DND-41 (cell line): ENCODE results near the gene HFM1.

Experiments
- ATAC-seq: fragments of 200-7000 bp; cut with Tn5 transposase; 3 replicates; pipeline ENCODE4 v1.9.1; 2021; ENCODE audit warnings: low read depth; ENCODE audit not compliant: insufficient read depth
- DNase-seq: peaks from one replicate; pipeline ENCODE4 v3.0.0-alpha.2; 2020
- H2AFZ ChIP-seq: 2 replicates; pipeline ENCODE4 v1.6.0; 2012; ENCODE audit warnings: low read depth, low read length
- H3K27ac ChIP-seq: 2 replicates; pipeline ENCODE4 v1.5.1; 2012; ENCODE audit warnings: low read length, inconsistent platforms
- H3K27me3 ChIP-seq: fragments of 200-600 bp; sonication (generic); 2 replicates; pipeline ENCODE4 v1.6.0; 2012; ENCODE audit warnings: low read length, mild to moderate bottlenecking, inconsistent platforms; ENCODE audit not compliant: insufficient read depth, poor library complexity
- H3K36me3 ChIP-seq: 2 replicates; pipeline ENCODE4 v1.5.1; 2012; ENCODE audit warnings: low read length, inconsistent platforms; ENCODE audit not compliant: insufficient read depth
- H3K4me1 ChIP-seq: 2 replicates; pipeline ENCODE4 v1.5.1; 2012; ENCODE audit warnings: mild to moderate bottlenecking, low read length; ENCODE audit not compliant: insufficient read depth
- H3K4me2 ChIP-seq: 2 replicates; pipeline ENCODE4 v1.6.0; 2012; ENCODE audit warnings: mild to moderate bottlenecking, moderate library complexity, low read length, inconsistent platforms; ENCODE audit not compliant: insufficient read depth
- H3K4me3 ChIP-seq, 2 experiments: fragments of 200-600 bp in 1 of 2; shearing (Covaris generic) in 1 of 2; 2 replicates each; pipeline ENCODE4 v1.5.1; 2012 to 2016; ENCODE audit warnings: inconsistent platforms in 2 of 2, low read length in 2 of 2, mild to moderate bottlenecking in 2 of 2, low read depth in 1 of 2, moderate library complexity in 1 of 2
- H3K79me2 ChIP-seq: 2 replicates; pipeline ENCODE4 v1.6.0; 2012; ENCODE audit warnings: low read length, inconsistent platforms; ENCODE audit not compliant: insufficient read depth
- H3K9ac ChIP-seq: 2 replicates; pipeline ENCODE4 v1.6.0; 2012; ENCODE audit warnings: low read depth, mild to moderate bottlenecking, inconsistent platforms, low read length, moderate library complexity
- H3K9me3 ChIP-seq: 2 replicates; pipeline ENCODE4 v1.5.1; 2012; ENCODE audit warnings: low read length, moderate library complexity, mild to moderate bottlenecking, inconsistent platforms; ENCODE audit not compliant: insufficient read depth, severe bottlenecking
- H4K20me1 ChIP-seq: 2 replicates; pipeline ENCODE4 v1.6.0; 2012; ENCODE audit warnings: low read length; ENCODE audit not compliant: insufficient read depth
- CTCF ChIP-seq: IDR thresholded peaks from 2 replicates; pipeline ENCODE4 v1.5.1; 2012; ENCODE audit warnings: borderline replicate concordance, low read length, moderate library complexity, mild to moderate bottlenecking; ENCODE audit not compliant: poor library complexity, severe bottlenecking; ENCODE audit errors: extremely low read depth
- EZH2 ChIP-seq: IDR thresholded peaks from 3 replicates; pipeline ENCODE4 v1.6.1; 2012; ENCODE audit warnings: borderline replicate concordance, low read depth, mild to moderate bottlenecking, moderate library complexity, low read length, inconsistent platforms; ENCODE audit not compliant: severe bottlenecking

HFM1 gene

DNA sequence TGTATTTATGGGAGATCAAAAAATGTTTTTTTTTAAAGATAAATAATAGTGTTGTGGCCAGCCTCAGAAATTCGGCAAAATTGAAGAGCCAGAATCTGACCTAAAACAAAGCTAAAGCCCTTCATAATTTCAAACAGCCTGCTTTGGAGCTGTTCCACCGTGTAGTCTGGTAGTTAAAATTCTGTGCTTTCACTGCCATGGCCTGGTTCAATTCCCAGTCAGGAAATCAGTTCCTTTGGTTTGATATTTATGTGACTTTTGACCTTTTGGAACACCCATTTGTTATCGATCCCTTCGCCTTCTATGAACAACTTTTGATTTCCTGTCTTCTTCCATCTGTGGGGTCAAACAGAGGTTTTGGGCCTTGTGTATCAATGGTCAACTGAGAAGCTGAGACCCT lies 179.8 kb downstream of the HFM1 start:
- Histone ChIP-seq H3K9ac (no peak overlapping the region), H3K79me2 (no peaks in the 10 kb centered on the region), H3K9me3 (no peaks in the 10 kb centered on the region), H3K4me1 (no peaks in the 10 kb centered on the region), H3K4me2 (no peak overlapping the region), H2AFZ (no peak overlapping the region), H3K4me3 (no peak overlapping the region), H4K20me1 (no peaks in the 10 kb centered on the region), H3K27ac (no peak overlapping the region), H3K36me3 (no peaks in the 10 kb centered on the region), H3K27me3 (no peaks in the 10 kb centered on the region)
- no peak for ATAC-seq
- no peak for TF ChIP-seq EZH2
- no peak for TF ChIP-seq CTCF
- no peak for DNase-seq

GRCh38 chr1:91221017-91221416 lies 183.6 kb downstream of the HFM1 start:
- H2AFZ ChIP-seq: no peak overlapping the region
- H3K4me3 ChIP-seq: no peak overlapping the region
- no peak overlapping the region for H3K4me2 ChIP-seq
- no peak for ATAC-seq
- peaks cover 5% of the 10 kb centered on the region for H3K9me3 ChIP-seq
- no peaks in the 10 kb centered on the region for H3K27me3 ChIP-seq
- no peaks in the 10 kb centered on the region for H3K36me3 ChIP-seq
- no peak overlapping the region for H3K9ac ChIP-seq
- no peak for DNase-seq
- H3K27ac ChIP-seq: no peak overlapping the region
- TF ChIP-seq CTCF (no peak), EZH2 (no peak)
- H4K20me1 ChIP-seq: no peaks in the 10 kb centered on the region
- H3K79me2 ChIP-seq: no peaks in the 10 kb centered on the region
- H3K4me1 ChIP-seq: no peaks in the 10 kb centered on the region

GRCh38 chr1:91217911-91218310 lies 186.7 kb downstream of the HFM1 start:
- H3K27me3 ChIP-seq: no peaks in the 10 kb centered on the region
- DNase-seq (no peak), ATAC-seq (no peak)
- no peaks in the 10 kb centered on the region for H4K20me1 ChIP-seq
- no peak overlapping the region for H3K27ac ChIP-seq
- no peak overlapping the region for H3K4me2 ChIP-seq
- H3K9me3 ChIP-seq: peaks cover 5% of the 10 kb centered on the region
- no peak overlapping the region for H3K9ac ChIP-seq
- no peaks in the 10 kb centered on the region for H3K79me2 ChIP-seq
- H3K4me3 ChIP-seq: no peak overlapping the region
- no peaks in the 10 kb centered on the region for H3K36me3 ChIP-seq
- no peaks in the 10 kb centered on the region for H3K4me1 ChIP-seq
- H2AFZ ChIP-seq: no peak overlapping the region
- no peak for TF ChIP-seq CTCF
- no peak for TF ChIP-seq EZH2
